Measurements from ENCODE around the gene SLC66A2.

- TF ChIP-seq CTCF (IDR thresholded peaks at IDR 0.05): no peak
- TF ChIP-seq POLR2A (IDR thresholded peaks at IDR 0.05): no peak
Measured at GRCh38 chr18:79951545-79952455, at the start of gene SLC66A2.

Data from stomach (tissue), 4 donors.